ENCODE data around the gene RAI14.

- TF ChIP-seq CTCF (IDR thresholded peaks at IDR 0.05) (no peak), POLR2A (IDR thresholded peaks at IDR 0.05) (no peak), POLR2AphosphoS5 (IDR thresholded peaks at IDR 0.05; ENCODE audit: insufficient read depth in 1 of 2, low read depth in 1 of 2) (no peak)
Measured at GRCh38 chr5:34743878-34744277, 87.8 kb downstream of the RAI14 start.

Measured in vagina (tissue), 2 donors.